ENCODE measurements around the gene EHMT1. TPM values are rescaled to one million over a fixed set of nuclear protein-coding genes. Genes with fewer than 3 reads are reported as not detected.

The EHMT1 gene
- total RNA-seq, 4 donors from 2014 or later = 71.6 to 78.2 (median 74.2) TPM

GRCh38 chr9:137748311-137748710 is 129.5 kb downstream of the EHMT1 start:
- TF ChIP-seq EP300 (IDR thresholded peaks at IDR 0.05) (no peak), POLR2AphosphoS5 (IDR thresholded peaks at IDR 0.05) (no peak)
- DNase-seq (ENCODE audit: extremely low spot score) = no peak
- Histone ChIP-seq H3K4me3 (no peak overlapping the region), H3K27ac (replicated peaks in 1 of 4) (no peak overlapping the region), H3K4me1 (peaks cover 0 to 13% (median 6%) of the 10 kb centered on the region in 4 donors), H3K9me3 (no peaks in the 10 kb centered on the region), H3K27me3 (no peaks in the 10 kb centered on the region), H3K36me3 (peaks cover 34 to 88% (median 70%) of the 10 kb centered on the region in 4 donors)
- intact Hi-C loops (cut with DNase I) = no loop called here
- 93% methylated on average over 14 of the region's 15 CpGs for WGBS

GRCh38 chr9:137748741-137749140 is 129.9 kb downstream of the EHMT1 start:
- intact Hi-C loops (cut with DNase I) = no loop called here
- H3K9me3 ChIP-seq = no peaks in the 10 kb centered on the region
- peaks cover 34 to 88% (median 68%) of the 10 kb centered on the region in 4 donors for H3K36me3 ChIP-seq
- DNase-seq (ENCODE audit: extremely low spot score) = no peak
- H3K27me3 ChIP-seq = no peaks in the 10 kb centered on the region
- H3K27ac ChIP-seq (replicated peaks in 1 of 4) = no peak overlapping the region
- 78% methylated on average over 2 of the region's 3 CpGs for WGBS
- H3K4me3 ChIP-seq = no peak overlapping the region
- peaks cover 0 to 13% (median 6%) of the 10 kb centered on the region in 4 donors for H3K4me1 ChIP-seq
- TF ChIP-seq EP300 (IDR thresholded peaks at IDR 0.05) = no peak
- TF ChIP-seq POLR2A (IDR thresholded peaks at IDR 0.05; ENCODE audit: low read depth) = no peak
- no peak for TF ChIP-seq CTCF (IDR thresholded peaks at IDR 0.05)
- TF ChIP-seq POLR2AphosphoS5 (IDR thresholded peaks at IDR 0.05) = no peak

DNA sequence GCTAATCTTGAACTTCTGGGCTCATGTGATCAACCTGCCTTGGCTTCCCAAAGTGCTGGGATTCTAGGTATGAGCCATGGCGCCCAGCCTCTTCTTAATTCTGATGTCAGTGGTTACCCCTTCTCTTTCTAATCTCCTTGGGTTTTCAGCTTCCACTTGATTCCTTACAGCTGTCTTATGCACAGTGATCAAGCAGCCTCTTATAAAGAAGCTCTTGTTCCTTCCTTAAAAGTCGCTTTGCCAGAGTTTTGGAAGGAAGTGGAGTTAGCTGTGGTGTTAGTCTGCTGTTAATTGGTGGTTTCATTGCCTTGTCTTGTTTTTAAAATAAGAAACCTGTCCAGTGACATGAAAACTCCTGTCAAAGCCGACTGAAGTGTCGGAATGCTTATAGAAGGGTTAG is 130.7 kb downstream of the EHMT1 start:
- Histone ChIP-seq H3K36me3 (peaks cover 35 to 88% (median 67%) of the 10 kb centered on the region in 4 donors), H3K27me3 (no peaks in the 10 kb centered on the region), H3K9me3 (no peaks in the 10 kb centered on the region), H3K27ac (replicated peaks in 1 of 4) (no peak overlapping the region), H3K4me1 (peaks cover 0 to 13% (median 6%) of the 10 kb centered on the region in 4 donors), H3K4me3 (no peak overlapping the region)
- intact Hi-C loops (cut with DNase I) = no loop called here
- 72% methylated on average over 4 of the region's 4 CpGs for WGBS
- DNase-seq (ENCODE audit: extremely low spot score) = no peak
- no peak for TF ChIP-seq POLR2A (IDR thresholded peaks at IDR 0.05; ENCODE audit: low read depth)

DNA sequence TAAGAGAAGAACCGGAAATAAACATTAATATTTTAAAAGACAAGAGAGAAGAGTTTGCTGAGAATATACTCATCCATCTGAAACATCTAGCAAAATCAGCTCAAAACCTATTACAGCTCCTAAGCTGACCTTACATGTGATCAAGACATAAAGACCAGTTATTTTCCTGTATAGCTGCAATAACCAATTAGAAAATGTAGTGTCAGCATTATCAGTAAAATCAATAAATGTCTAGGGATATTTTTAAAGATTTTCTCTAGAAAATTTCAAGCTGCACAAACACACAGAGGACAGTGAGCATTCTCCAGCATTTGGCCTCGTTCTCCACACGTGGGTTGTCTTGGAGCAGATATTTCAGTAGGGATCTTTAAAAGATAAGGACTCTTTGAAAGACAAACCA is 131.2 kb downstream of the EHMT1 start:
- DNase-seq (ENCODE audit: extremely low spot score) = no peak
- H3K36me3 ChIP-seq = peaks cover 35 to 88% (median 67%) of the 10 kb centered on the region in 4 donors

GRCh38 chr9:137750566-137750965 is 131.8 kb downstream of the EHMT1 start:
- no peak overlapping the region for H3K4me3 ChIP-seq
- intact Hi-C loops (cut with DNase I) = no loop called here
- WGBS = 97% methylated on average over 10 of the region's 10 CpGs
- peaks cover 35 to 88% (median 67%) of the 10 kb centered on the region in 4 donors for H3K36me3 ChIP-seq
- peaks cover 0 to 5% (median 0%) of the 10 kb centered on the region in 4 donors for H3K9me3 ChIP-seq
- no peak for DNase-seq (ENCODE audit: extremely low spot score)
- no peaks in the 10 kb centered on the region for H3K27me3 ChIP-seq
- H3K4me1 ChIP-seq = peaks cover 0 to 13% (median 6%) of the 10 kb centered on the region in 4 donors
- no peak overlapping the region for H3K27ac ChIP-seq (replicated peaks in 1 of 4)
- TF ChIP-seq POLR2AphosphoS5 (IDR thresholded peaks at IDR 0.05) (no peak), CTCF (IDR thresholded peaks at IDR 0.05) (no peak)

More for the DNA sequence above, 131.2 kb downstream of the EHMT1 start:
- 81% methylated on average over 3 of the region's 3 CpGs for WGBS
- TF ChIP-seq POLR2A (IDR thresholded peaks at IDR 0.05; ENCODE audit: low read depth) (no peak), CTCF (IDR thresholded peaks at IDR 0.05) (no peak), POLR2AphosphoS5 (IDR thresholded peaks at IDR 0.05) (no peak), EP300 (IDR thresholded peaks at IDR 0.05) (no peak)
- H3K27ac ChIP-seq (replicated peaks in 1 of 4) = no peak overlapping the region
- peaks cover 0 to 13% (median 6%) of the 10 kb centered on the region in 4 donors for H3K4me1 ChIP-seq
- intact Hi-C loops (cut with DNase I) = no loop called here
- H3K27me3 ChIP-seq = no peaks in the 10 kb centered on the region
- H3K9me3 ChIP-seq = no peaks in the 10 kb centered on the region
- no peak overlapping the region for H3K4me3 ChIP-seq

GRCh38 chr9:137751616-137752015 is 132.8 kb downstream of the EHMT1 start:
- Histone ChIP-seq H3K4me1 (peaks cover 0 to 13% (median 6%) of the 10 kb centered on the region in 4 donors), H3K9me3 (peaks cover 0 to 5% (median 0%) of the 10 kb centered on the region in 4 donors), H3K27ac (replicated peaks in 1 of 4) (no peak overlapping the region), H3K36me3 (peaks cover 30 to 86% (median 58%) of the 10 kb centered on the region in 4 donors), H3K27me3 (no peaks in the 10 kb centered on the region), H3K4me3 (no peak overlapping the region)
- 94% methylated on average over 5 of the region's 5 CpGs for WGBS
- DNase-seq (ENCODE audit: extremely low spot score) = no peak
- TF ChIP-seq CTCF (IDR thresholded peaks at IDR 0.05) (no peak), EP300 (IDR thresholded peaks at IDR 0.05) (no peak), POLR2AphosphoS5 (IDR thresholded peaks at IDR 0.05) (no peak), POLR2A (IDR thresholded peaks at IDR 0.05; ENCODE audit: low read depth) (no peak)
- intact Hi-C loops (cut with DNase I) = no loop called here

Measured in esophagus muscularis mucosa (tissue), 4 donors.